ENCODE data around the gene PNMA8B. TPM values are rescaled to one million over a fixed set of nuclear protein-coding genes. Genes with fewer than 3 reads are reported as not detected.

PNMA8B gene
- total RNA-seq, 4 donors from 2014 or later, result 0.13 to 1.1 (median 0.79) TPM

DNA sequence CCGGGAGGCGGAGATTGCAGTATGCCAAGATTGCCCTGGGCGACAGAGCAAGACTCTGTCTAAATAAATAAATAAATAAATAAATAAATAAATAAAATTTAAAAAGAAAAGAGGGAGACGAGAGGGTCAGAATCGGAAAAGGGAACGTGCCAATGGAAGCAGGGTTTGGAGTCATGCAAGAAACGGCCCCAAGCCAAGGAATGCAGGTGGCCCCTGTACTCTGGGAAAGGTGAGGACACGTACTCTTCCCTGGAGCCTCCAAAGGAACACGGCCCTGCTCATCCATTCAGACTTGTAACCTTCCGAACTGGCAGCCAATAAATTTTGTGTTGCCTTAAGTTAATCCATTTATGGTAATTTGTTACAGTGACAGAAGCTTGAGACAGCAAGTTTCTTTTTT, 47.1 kb downstream of the PNMA8B start:
- Histone ChIP-seq H3K27me3 (peaks cover 0 to 38% (median 0%) of the 10 kb centered on the region in 4 donors), H3K9me3 (no peaks in the 10 kb centered on the region), H3K27ac (no peak overlapping the region), H3K4me3 (no peak overlapping the region), H3K36me3 (no peaks in the 10 kb centered on the region), H3K4me1 (peaks cover 0 to 22% (median 3%) of the 10 kb centered on the region in 3 donors)
- WGBS, 2 donors, result 83 to 88% methylated on average over 10 of the region's 10 CpGs
- intact Hi-C loops (cut with DNase I), result no loop called here
- TF ChIP-seq, protein P1, sequence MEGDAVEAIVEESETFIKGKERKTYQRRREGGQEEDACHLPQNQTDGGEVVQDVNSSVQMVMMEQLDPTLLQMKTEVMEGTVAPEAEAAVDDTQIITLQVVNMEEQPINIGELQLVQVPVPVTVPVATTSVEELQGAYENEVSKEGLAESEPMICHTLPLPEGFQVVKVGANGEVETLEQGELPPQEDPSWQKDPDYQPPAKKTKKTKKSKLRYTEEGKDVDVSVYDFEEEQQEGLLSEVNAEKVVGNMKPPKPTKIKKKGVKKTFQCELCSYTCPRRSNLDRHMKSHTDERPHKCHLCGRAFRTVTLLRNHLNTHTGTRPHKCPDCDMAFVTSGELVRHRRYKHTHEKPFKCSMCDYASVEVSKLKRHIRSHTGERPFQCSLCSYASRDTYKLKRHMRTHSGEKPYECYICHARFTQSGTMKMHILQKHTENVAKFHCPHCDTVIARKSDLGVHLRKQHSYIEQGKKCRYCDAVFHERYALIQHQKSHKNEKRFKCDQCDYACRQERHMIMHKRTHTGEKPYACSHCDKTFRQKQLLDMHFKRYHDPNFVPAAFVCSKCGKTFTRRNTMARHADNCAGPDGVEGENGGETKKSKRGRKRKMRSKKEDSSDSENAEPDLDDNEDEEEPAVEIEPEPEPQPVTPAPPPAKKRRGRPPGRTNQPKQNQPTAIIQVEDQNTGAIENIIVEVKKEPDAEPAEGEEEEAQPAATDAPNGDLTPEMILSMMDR (IDR thresholded peaks at IDR 0.05), result no peak
- no peak for TF ChIP-seq POLR2A (IDR thresholded peaks at IDR 0.05)
- DNase-seq, result no peak

DNA sequence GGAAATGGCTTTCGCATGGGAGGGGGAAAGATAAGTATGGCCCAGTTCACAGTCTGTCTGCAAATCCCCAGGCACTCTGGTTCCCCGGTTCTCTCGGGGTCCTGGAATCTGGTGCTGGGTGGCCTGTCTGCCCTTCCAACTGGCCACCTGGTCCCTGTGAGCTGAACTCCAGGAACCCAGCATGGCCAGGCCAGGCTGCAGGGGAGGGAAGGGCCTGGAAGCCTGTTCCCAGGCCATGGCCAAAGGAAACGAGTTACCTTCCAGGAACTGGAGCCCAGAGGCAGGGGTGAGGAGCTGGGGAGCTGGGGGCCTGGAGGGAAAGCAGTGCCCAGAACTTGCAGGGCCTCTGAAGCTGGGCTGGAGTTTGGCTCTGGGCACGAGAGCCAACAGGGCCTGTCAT, 47.8 kb downstream of the PNMA8B start:
- H3K27ac ChIP-seq, result no peak overlapping the region
- no peak overlapping the region for H3K4me3 ChIP-seq
- no peak for DNase-seq
- no peaks in the 10 kb centered on the region for H3K9me3 ChIP-seq
- TF ChIP-seq, protein P1 (IDR thresholded peaks at IDR 0.05), result no peak
- no peak for TF ChIP-seq POLR2A (IDR thresholded peaks at IDR 0.05)
- H3K4me1 ChIP-seq, result peaks cover 0 to 22% (median 3%) of the 10 kb centered on the region in 3 donors
- 63 to 67% methylated on average over 1 to 4 of the region's 5 CpGs for WGBS, 2 donors
- peaks cover 0 to 38% (median 0%) of the 10 kb centered on the region in 4 donors for H3K27me3 ChIP-seq
- H3K36me3 ChIP-seq, result no peaks in the 10 kb centered on the region
- intact Hi-C loops (cut with DNase I), result no loop called here

DNA sequence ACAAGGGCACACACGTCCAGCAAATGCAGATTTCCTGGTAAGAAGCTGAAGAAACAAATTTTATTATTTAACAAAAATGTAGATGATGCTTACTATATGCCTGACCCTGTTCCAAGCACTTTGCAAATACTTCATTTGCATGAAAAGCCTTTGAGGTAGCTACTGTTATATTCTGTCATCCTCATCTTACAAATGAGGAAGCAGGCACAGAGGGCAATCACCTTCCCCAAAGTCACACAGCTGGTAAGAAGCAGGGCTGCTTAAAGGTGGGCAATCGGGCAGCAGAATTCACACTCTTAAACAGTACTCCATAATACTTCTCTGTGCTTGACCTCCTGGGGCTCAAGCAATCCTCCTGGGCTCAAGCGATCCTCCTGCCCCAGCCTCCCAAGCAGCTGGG, 48.7 kb downstream of the PNMA8B start:
- no peak for TF ChIP-seq POLR2A (IDR thresholded peaks at IDR 0.05)
- TF ChIP-seq, protein P1 (IDR thresholded peaks at IDR 0.05), result no peak
- intact Hi-C loops (cut with DNase I), result no loop called here

DNA sequence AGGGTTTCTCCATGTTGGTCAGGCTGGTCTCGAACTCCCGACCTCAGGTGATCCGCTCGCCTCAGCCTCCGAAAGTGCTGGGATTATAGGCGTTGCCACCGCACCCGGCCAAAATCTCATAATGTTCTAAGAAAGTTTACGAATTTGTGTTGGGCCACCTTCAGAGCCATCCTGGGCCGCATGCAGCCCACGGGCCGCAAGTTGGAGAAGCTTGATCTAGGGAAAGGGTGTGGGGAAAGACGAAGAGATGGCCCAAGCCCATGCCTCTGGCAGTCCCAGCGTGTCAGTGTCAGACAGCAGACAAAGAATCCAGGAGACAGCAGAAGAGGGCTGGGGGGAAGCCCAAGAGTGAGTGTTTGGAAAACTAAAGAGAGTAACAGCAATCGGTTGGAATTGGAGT, 49.6 kb downstream of the PNMA8B start:
- peaks cover 0 to 38% (median 0%) of the 10 kb centered on the region in 4 donors for H3K27me3 ChIP-seq
- no peak overlapping the region for H3K4me3 ChIP-seq
- DNase-seq, result no peak
- TF ChIP-seq, protein P1 (IDR thresholded peaks at IDR 0.05), result no peak
- no peak for TF ChIP-seq POLR2A (IDR thresholded peaks at IDR 0.05)
- intact Hi-C loops (cut with DNase I), result no loop called here
- H3K4me1 ChIP-seq, result peaks cover 0 to 14% (median 2%) of the 10 kb centered on the region in 3 donors
- H3K36me3 ChIP-seq, result no peaks in the 10 kb centered on the region
- H3K27ac ChIP-seq, result no peak overlapping the region
- H3K9me3 ChIP-seq, result no peaks in the 10 kb centered on the region
- 86 to 91% methylated on average over 11 to 13 of the region's 15 CpGs for WGBS, 2 donors

More for the DNA sequence above, 48.7 kb downstream of the PNMA8B start:
- Histone ChIP-seq H3K36me3 (no peaks in the 10 kb centered on the region), H3K27ac (no peak overlapping the region), H3K4me3 (no peak overlapping the region), H3K4me1 (peaks cover 0 to 24% (median 3%) of the 10 kb centered on the region in 3 donors), H3K27me3 (peaks cover 0 to 39% (median 0%) of the 10 kb centered on the region in 4 donors), H3K9me3 (no peaks in the 10 kb centered on the region)
- 37 to 85% methylated on average over 2 to 3 of the region's 3 CpGs for WGBS, 2 donors
- DNase-seq, result no peak

DNA sequence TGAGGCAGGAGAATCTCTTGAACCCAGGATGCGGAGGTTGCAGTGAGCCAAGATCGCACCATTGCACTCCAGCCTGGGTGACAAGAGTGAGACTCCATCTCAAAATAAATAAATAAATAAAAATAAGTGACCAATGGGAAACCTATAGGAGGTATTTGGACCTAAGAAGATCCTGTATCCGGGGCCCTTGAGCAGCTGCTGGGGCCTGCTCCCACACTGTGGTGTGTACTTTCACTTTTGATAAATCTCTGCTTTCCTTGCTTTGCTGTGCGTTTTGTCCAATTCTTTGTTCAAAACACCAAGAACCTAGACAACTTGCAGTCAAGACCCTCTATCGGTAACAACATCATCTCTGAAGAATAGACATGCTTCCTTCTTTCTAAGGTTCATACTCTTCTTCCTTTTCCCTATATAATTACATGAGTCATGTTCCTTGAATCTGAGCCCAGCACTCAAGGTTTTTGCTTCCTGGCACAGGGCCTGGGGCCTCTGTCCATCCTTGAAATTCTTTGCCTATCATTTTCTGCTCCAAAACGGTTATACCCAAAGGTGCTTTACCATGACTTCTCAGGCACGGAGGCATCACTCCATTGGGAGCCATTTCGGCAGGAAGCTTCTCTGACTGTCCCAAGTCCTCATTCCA, 52.7 kb downstream of the PNMA8B start:
- Histone ChIP-seq H3K27me3 (peaks cover 0 to 19% (median 0%) of the 10 kb centered on the region in 4 donors), H3K27ac (no peak overlapping the region), H3K4me3 (no peak overlapping the region), H3K4me1 (peaks cover 0 to 8% (median 0%) of the 10 kb centered on the region in 3 donors), H3K36me3 (no peaks in the 10 kb centered on the region), H3K9me3 (no peaks in the 10 kb centered on the region)
- TF ChIP-seq, protein P1 (IDR thresholded peaks at IDR 0.05), result no peak
- no peak for TF ChIP-seq POLR2A (IDR thresholded peaks at IDR 0.05)
- DNase-seq, result no peak
- intact Hi-C loops (cut with DNase I), result no loop called here
- 35 to 42% methylated on average over 8 of the region's 8 CpGs for WGBS, 2 donors

Measured in esophagus squamous epithelium (tissue), 5 donors.